ENCODE results near the gene OOSP4A. TPM values are rescaled to one million over a fixed set of nuclear protein-coding genes. Genes with fewer than 3 reads are reported as not detected.

The OOSP4A gene
- total RNA-seq, 4 donors from 2014 or later: 0.95 TPM; not detected in 3

DNA sequence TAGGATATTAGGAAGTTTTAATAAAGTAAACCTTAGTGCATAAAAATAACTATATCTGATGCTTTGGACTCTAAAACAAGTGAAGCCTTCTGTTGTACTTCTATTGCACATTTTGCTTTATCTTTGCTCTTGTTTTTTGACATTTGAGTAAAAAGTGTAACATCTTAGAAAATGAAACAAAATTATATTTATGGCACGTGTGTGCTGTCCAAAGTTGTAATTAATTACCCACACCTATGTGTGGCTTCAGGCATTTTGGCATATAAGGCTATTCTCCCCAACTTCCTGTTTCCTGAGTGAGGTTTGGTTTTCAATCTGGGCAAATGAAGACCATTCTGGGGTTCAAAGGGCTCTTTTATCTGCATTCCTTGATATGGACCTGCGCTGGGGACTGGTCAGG is 25.7 kb upstream of the OOSP4A start, which contains the start of gene OOSP1:
Gene OOSP1 (plus strand): TSS at position 301 of the 400 bp plus-strand sequence. CDS start 23 bp downstream, at position 324.
- TF ChIP-seq POLR2A (IDR thresholded peaks at IDR 0.05) (no peak), CTCF (IDR thresholded peaks at IDR 0.05) (no peak)
- WGBS, 2 donors: 35 to 50% methylated on average over 2 of the region's 2 CpGs
- intact Hi-C loops (cut with DNase I): no loop called here

DNA sequence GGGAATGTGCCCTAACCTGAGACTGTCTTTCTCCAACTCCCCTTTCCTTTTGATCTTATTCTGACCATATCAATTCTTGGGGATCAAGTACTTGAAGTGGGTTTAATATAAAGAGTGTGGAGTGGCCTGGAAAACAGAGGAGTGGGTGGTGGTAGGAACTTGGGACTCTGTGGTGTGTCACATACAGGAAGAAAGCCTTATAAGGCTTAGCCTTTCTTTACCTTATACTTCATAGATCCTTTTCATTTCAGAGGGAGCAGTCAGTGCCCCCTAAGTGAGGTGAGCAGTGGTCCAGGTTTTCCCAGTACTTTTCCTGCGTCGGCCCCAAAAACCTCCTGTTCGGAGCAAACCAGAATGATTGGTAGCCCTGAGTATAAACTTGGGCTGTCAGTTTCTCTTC is 25.1 kb upstream of the OOSP4A start:
- Histone ChIP-seq H3K4me1 (no peaks in the 10 kb centered on the region), H3K27me3 (no peaks in the 10 kb centered on the region), H3K9me3 (no peaks in the 10 kb centered on the region), H3K27ac (no peak overlapping the region), H3K36me3 (no peaks in the 10 kb centered on the region), H3K4me3 (no peak overlapping the region)
- DNase-seq: no peak
- intact Hi-C loops (cut with DNase I): no loop called here
- WGBS, 2 donors: 91 to 93% methylated on average over 3 of the region's 3 CpGs
- TF ChIP-seq CTCF (IDR thresholded peaks at IDR 0.05) (no peak), POLR2A (IDR thresholded peaks at IDR 0.05) (no peak)

More for the DNA sequence above, 25.7 kb upstream of the OOSP4A start, which contains the start of gene OOSP1:
- no peaks in the 10 kb centered on the region for H3K27me3 ChIP-seq
- H3K27ac ChIP-seq: no peak within 1 kb of the TSS
- H3K4me3 ChIP-seq: no peak within 1 kb of the TSS
- DNase-seq: no peak
- no peaks in the 10 kb centered on the region for H3K36me3 ChIP-seq
- no peaks in the 10 kb centered on the region for H3K9me3 ChIP-seq
- no peaks in the 10 kb centered on the region for H3K4me1 ChIP-seq

DNA sequence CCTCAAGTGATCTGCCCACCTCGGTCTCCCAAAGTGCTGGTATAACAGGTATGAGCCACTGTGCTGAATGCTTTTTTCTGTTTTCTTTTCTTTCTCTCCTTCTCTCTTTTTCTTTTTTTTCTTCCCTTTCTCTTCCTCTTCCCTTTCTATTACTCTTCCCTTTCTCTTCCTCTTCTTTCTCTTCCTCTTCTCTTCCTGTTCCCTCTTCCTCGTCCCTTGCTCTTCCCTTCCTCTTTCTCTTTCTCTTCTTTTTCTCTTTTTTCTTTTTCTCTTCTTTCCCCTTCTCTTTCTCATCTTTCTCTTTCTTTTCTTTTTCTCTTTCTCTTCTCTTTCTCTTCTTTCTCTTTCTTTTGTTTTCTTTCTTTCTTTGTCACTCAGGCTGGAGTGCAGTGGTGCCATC is 24.4 kb upstream of the OOSP4A start:
- no peaks in the 10 kb centered on the region for H3K27me3 ChIP-seq
- no peak for DNase-seq
- no peak overlapping the region for H3K4me3 ChIP-seq
- H3K4me1 ChIP-seq: no peaks in the 10 kb centered on the region
- no peak for TF ChIP-seq CTCF (IDR thresholded peaks at IDR 0.05)
- no peak for TF ChIP-seq POLR2A (IDR thresholded peaks at IDR 0.05)
- 77 to 80% methylated on average over 2 of the region's 2 CpGs for WGBS, 2 donors
- intact Hi-C loops (cut with DNase I): no loop called here
- no peaks in the 10 kb centered on the region for H3K36me3 ChIP-seq
- H3K9me3 ChIP-seq: no peaks in the 10 kb centered on the region
- no peak overlapping the region for H3K27ac ChIP-seq

GRCh38 chr11:59941091-59941490 is 22.7 kb upstream of the OOSP4A start:
- no peaks in the 10 kb centered on the region for H3K27me3 ChIP-seq
- intact Hi-C loops (cut with DNase I): no loop called here
- 79 to 83% methylated on average over 4 of the region's 4 CpGs for WGBS, 2 donors
- no peaks in the 10 kb centered on the region for H3K4me1 ChIP-seq
- no peaks in the 10 kb centered on the region for H3K9me3 ChIP-seq
- DNase-seq: no peak
- no peaks in the 10 kb centered on the region for H3K36me3 ChIP-seq
- no peak overlapping the region for H3K27ac ChIP-seq
- H3K4me3 ChIP-seq: no peak overlapping the region
- no peak for TF ChIP-seq CTCF (IDR thresholded peaks at IDR 0.05)
- TF ChIP-seq POLR2A (IDR thresholded peaks at IDR 0.05): no peak

- Histone ChIP-seq H3K27ac (no peak overlapping the region), H3K36me3 (no peaks in the 10 kb centered on the region), H3K4me1 (no peaks in the 10 kb centered on the region), H3K4me3 (no peak overlapping the region), H3K27me3 (no peaks in the 10 kb centered on the region), H3K9me3 (no peaks in the 10 kb centered on the region)
- DNase-seq: no peak
- intact Hi-C loops (cut with DNase I): no loop called here
- TF ChIP-seq POLR2A (IDR thresholded peaks at IDR 0.05) (no peak), CTCF (IDR thresholded peaks at IDR 0.05) (no peak)
- 83 to 88% methylated on average over 3 of the region's 3 CpGs for WGBS, 2 donors
Observed at GRCh38 chr11:59943997-59944714, 19.7 kb upstream of the OOSP4A start.

Measured in esophagus squamous epithelium (tissue), 5 donors.